Inferior parietal cortex (tissue), 1 donor: Measurements from ENCODE around the gene CAMKK1.

Source experiments
- DNase-seq: peaks from one replicate; pipeline ENCODE4 v3.0.0-alpha.2; 2016; ENCODE audit errors: extremely low spot score

CAMKK1 gene

DNA sequence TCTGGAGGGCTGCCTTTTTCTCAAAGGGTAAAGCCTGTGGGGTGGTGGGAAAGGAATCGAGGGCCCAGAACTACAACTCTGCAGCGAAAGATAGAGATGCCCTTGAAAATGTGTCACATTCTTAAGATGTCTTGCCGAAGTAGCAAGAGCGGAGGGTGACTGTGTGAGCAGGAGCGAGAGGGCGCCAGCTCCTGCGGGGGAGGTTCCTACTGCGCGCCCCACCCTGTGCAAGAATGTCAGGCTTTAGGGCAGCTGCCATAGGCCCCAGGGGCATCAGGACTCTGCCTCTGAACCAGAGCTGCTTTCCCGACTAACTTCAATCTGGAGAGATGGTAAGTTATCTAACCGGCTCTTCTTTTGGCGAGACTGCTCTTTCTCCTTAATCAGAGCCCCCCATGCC lies 80.1 kb downstream of the CAMKK1 start:
- DNase-seq, result no peak

DNA sequence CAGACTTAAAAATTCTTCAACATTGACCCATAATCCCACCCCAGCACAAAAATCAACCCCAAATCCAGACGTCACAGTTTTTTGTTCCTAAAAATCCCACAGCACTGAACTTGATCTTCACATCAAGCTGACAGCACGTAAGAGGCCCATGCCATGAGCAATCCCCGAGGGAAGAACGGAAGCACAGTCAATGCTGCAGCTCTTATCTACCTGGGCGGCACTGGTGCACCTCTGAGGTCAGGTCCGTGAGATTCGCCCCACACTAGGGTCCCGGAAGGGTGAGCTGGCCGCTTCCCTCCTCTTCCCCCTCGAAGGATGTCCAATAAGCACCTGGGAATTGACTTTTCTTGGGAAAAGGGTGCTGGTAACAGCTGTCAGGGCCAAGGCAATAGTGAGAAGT lies 80.6 kb downstream of the CAMKK1 start:
- no peak for DNase-seq
